Activated CD4-positive, alpha-beta T cell treated with anti-CD3 and anti-CD28 coated beads, Interleukin-2, Interleukin-6, amounts not matched to agents 100 ng/mL and 50 ng/mL, durations not matched to agents 16 hours and 8 hours (primary cell): ENCODE measurements around the gene ZNF77.
A peak's percentile ranks its signal among the peaks of the same experiment; 100 is the strongest.
"Not testable (repeated sequence)": the region's sequence is repeated elsewhere in the genome, so short reads cannot be mapped to it uniquely, and the experiment has no call there.

ENCODE experiments used
- DNase-seq: peaks from one replicate; pipeline ENCODE4 v3.0.0-alpha.2; 2020

ZNF77 gene

DNA sequence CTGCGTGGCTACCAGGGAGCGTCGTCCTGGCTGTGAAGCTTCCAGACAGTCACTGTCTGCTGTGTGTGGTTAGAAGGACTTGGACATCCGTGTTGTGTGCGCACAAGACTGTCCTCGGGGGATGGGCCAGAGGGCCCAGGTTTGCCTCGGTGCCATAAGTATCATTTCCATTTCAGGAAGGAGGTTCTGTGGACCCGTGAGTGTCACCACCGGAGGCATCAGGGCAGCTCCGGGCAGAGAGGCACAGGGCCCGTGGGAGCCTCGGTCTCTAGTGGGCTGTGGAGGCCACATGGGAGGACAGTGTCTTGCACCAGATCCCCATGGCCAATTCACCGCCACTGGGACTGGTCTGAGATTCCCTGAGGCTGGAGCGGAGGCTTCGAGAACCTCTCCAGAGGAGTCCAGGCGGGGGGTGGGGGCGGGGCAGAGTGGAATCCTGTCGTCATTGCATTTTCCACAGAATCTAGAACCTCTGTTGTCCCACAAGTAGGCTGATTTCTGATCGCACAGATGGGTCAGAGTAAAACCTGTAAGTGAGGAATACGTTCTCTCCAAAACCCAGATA lies 38.1 kb downstream of the ZNF77 start:
- DNase-seq = no peak

DNA sequence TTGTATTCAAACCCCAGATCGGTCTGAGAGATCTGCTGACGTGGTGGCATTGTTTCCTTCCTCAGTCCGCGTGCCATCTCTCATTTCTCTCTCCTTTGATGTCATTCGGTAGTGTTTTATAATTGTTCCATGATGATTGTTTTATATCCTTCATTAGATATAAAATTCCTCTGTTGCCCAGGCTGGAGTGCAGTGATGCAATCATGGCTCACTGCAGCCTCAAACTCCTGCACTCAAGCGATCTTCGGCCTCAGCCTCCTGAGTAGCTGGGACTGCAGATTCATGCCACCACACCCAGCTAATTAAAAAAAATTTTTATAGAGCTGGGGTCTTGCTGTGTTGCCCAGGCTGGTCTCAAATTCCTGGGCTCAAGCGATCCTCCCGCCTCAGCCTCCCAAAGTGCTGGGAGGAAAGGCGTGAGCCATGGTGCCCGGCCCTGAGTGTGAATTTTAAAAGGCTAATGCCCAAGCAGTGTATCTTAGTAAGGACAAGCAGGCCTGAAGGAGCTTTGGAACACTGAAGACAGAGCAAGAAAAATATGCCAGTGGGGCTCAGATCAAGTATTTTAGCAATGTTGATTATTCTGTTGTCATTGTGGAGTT lies 38.8 kb downstream of the ZNF77 start:
- DNase-seq = no peak

- DNase-seq = not testable (repeated sequence)
Observed at GRCh38 chr19:2903326-2903725, 41.4 kb downstream of the ZNF77 start.

- DNase-seq = no peak
Observed at GRCh38 chr19:2902590-2903218, 42.1 kb downstream of the ZNF77 start.

GRCh38 chr19:2900296-2901252 lies 44.2 kb downstream of the ZNF77 start, which contains the start of gene ZNF57:
Gene ZNF57 (plus strand): TSS chr19:2900928. CDS start chr19:2901046, 118 bp downstream.
- DNase-seq = peak; percentile 98

GRCh38 chr19:2896694-2897093 lies 48.1 kb downstream of the ZNF77 start:
- no peak for DNase-seq

DNA sequence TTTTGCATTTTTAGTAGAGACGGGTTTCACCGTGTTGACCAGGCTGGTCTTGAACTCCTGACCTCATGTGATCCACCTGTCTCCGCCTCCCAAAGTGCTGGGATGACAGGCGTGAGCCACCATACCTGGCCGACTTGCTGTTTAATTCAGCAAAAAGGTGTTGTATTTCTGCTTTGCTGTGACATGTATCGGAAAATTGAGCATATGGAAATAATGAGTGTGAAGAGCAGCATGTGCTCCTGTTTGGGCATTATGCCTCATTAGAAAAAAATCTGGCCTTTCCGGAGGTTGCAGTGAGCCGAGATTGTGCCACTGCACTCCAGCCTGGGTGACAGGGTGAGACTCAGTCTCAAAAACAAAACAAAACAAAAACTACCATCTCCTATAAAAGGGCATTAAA lies 54.2 kb downstream of the ZNF77 start:
- DNase-seq = not testable (repeated sequence)

DNA sequence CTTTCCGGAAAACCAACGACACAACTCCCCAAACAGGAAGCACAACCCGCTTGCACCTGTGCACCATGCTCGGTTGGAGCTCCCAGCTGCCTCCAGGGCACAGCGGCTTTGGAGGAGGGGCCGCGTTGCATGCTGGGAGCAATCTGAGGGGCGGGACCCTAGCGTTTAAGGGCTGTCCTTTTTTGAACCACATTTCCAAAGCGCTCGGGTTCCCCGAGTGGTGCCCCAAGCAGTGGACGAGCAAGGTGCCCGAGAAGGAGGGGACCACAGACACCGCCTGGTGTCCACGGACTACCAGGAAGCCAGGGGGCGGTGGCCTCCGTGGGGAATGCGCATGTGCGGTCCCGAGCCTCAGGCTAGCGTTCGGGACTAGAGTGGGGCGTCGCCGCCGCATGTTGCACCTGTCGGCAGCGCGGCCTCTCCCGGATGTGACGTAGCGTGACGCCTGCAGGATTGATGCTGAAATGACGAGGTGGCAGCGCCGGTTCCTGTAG lies 56.0 kb downstream of the ZNF77 start:
- DNase-seq = peak; percentile 13

GRCh38 chr19:2887391-2887914 lies 57.3 kb downstream of the ZNF77 start:
- peak; percentile 27 for DNase-seq

GRCh38 chr19:2885736-2886135 lies 59.0 kb downstream of the ZNF77 start:
- DNase-seq = no peak

- DNase-seq = no peak
Observed at GRCh38 chr19:2883686-2884439, 60.9 kb downstream of the ZNF77 start.
